B cell (primary cell): ENCODE data around the gene SEMA4A. TPM values are rescaled to one million over a fixed set of nuclear protein-coding genes. Genes with fewer than 3 reads are reported as not detected.

Experiments used
- ATAC-seq: fragments of 200-7000 bp; cut with Tn5 transposase; one replicate; pipeline ENCODE4 v1.10.0; 2021; ENCODE audit warnings: low read depth, mild to moderate bottlenecking, moderate number of reproducible peaks, moderate library complexity
- CTCF ChIA-PET: fragments of 350-600 bp; sonication (Branson Sonifier 250); formaldehyde crosslinking; loops from one replicate; lab custom pipeline; 2021; ENCODE audit warnings: antibody characterized with exemption, inconsistent platforms; lab: Charles Lee
- POLR2A ChIA-PET: fragments of 350-600 bp; sonication (Branson Sonifier 250); formaldehyde crosslinking; loops from one replicate; lab custom pipeline; 2021; ENCODE audit warnings: antibody characterized with exemption; lab: Charles Lee
- DNase-seq: peaks from one replicate; pipeline ENCODE4 v3.0.0; 2013
- H2AFZ ChIP-seq: 2 replicates; pipeline ENCODE4 v1.6.1; 2012; ENCODE audit warnings: mild to moderate bottlenecking, low read depth, low read length; ENCODE audit not compliant: insufficient read depth, poor library complexity, severe bottlenecking
- H3K27ac ChIP-seq, 2 donors: 1 replicate in 1 of 2; 2 replicates in 1 of 2; pipeline ENCODE4 v1.5.1; 2012 to 2013; ENCODE audit warnings: low read length in 2 of 2, mild to moderate bottlenecking in 2 of 2, moderate library complexity in 1 of 2
- H3K27me3 ChIP-seq, 4 experiments: fragments of 200-600 bp in 1 of 4; sonication (generic) in 1 of 4; replicated peaks in 1 of 4; 1 replicate in 2 of 4; 2 replicates in 2 of 4; pipeline versions ENCODE4 v1.6.1 to v1.7.0; 2013 to 2016; ENCODE audit warnings: low read length in 3 of 4, mild to moderate bottlenecking in 2 of 4, mixed read lengths in 1 of 4, moderate library complexity in 1 of 4; ENCODE audit not compliant: insufficient read depth in 4 of 4, control insufficient read depth in 3 of 4; ENCODE audit errors: control extremely low read depth in 1 of 4
- H3K36me3 ChIP-seq, 2 experiments: replicated peaks in 1 of 2; 1 replicate in 1 of 2; 2 replicates in 1 of 2; pipeline versions ENCODE4 v1.6.1 to v1.7.1; 2013; ENCODE audit warnings: low read length in 1 of 2; ENCODE audit not compliant: insufficient read depth in 2 of 2, control insufficient read depth in 1 of 2; ENCODE audit errors: control extremely low read depth in 1 of 2, extremely low read depth in 1 of 2
- H3K4me1 ChIP-seq, 2 donors: fragments of 200-600 bp in 1 of 2; sonication (generic) in 1 of 2; 1 replicate in 1 of 2; 2 replicates in 1 of 2; pipeline versions ENCODE4 v1.5.1 to v1.6.1; 2013 to 2017; ENCODE audit warnings: low read length in 2 of 2; ENCODE audit not compliant: control insufficient read depth in 2 of 2, insufficient read depth in 2 of 2
- H3K4me2 ChIP-seq: replicated peaks from 2 replicates; pipeline ENCODE3; 2012; ENCODE audit warnings: mild to moderate bottlenecking, low read depth, low read length; ENCODE audit not compliant: poor library complexity, severe bottlenecking
- H3K4me3 ChIP-seq, 5 experiments: fragments of 200-600 bp in 1 of 5; sonication (generic) in 1 of 5; 1 replicate in 3 of 5; 2 replicates in 2 of 5; pipeline versions ENCODE4 v1.5.1 to v1.7.0; 2011 to 2016; ENCODE audit warnings: low read length in 4 of 5, mild to moderate bottlenecking in 4 of 5, low read depth in 2 of 5, control low read depth in 1 of 5, moderate library complexity in 1 of 5; ENCODE audit not compliant: insufficient read depth in 1 of 5; ENCODE audit errors: control extremely low read depth in 1 of 5, extremely low read depth in 1 of 5
- H3K79me2 ChIP-seq: fragments of 200-600 bp; sonication (generic); one replicate; pipeline ENCODE4 v1.6.0; 2016; ENCODE audit warnings: low read length; ENCODE audit not compliant: control insufficient read depth, insufficient read depth
- H3K9ac ChIP-seq: fragments of 200-600 bp; sonication (generic); 2 replicates; pipeline ENCODE4 v1.6.1; 2017; ENCODE audit warnings: mild to moderate bottlenecking, low read length, moderate library complexity
- H3K9me3 ChIP-seq, 3 donors: one replicate each; pipeline versions ENCODE4 v1.6.1 to v1.7.1; 2013; ENCODE audit warnings: low read length in 2 of 3; ENCODE audit not compliant: control insufficient read depth in 2 of 3, insufficient read depth in 1 of 3; ENCODE audit errors: control extremely low read depth in 1 of 3
- H4K20me1 ChIP-seq: 2 replicates; pipeline ENCODE4 v1.6.0; 2012; ENCODE audit warnings: mild to moderate bottlenecking, low read length; ENCODE audit not compliant: insufficient read depth, control insufficient read depth, poor library complexity, severe bottlenecking
- H3K27ac Mint-ChIP-seq: one replicate; pipeline ENCODE4 v1.8.0; 2021; ENCODE audit warnings: mixed read lengths
- H3K27me3 Mint-ChIP-seq: one replicate; pipeline ENCODE4 v1.8.0; 2021; ENCODE audit warnings: mixed read lengths
- H3K4me1 Mint-ChIP-seq: one replicate; pipeline ENCODE4 v1.8.0; 2021; ENCODE audit warnings: mixed read lengths
- H3K4me3 Mint-ChIP-seq: one replicate; pipeline ENCODE4 v1.8.0; 2021; ENCODE audit warnings: mixed read lengths
- H3K9me3 Mint-ChIP-seq: one replicate; pipeline ENCODE4 v1.8.0; 2022; ENCODE audit warnings: mixed read lengths; ENCODE audit not compliant: insufficient read depth
- EZH2 ChIP-seq: IDR thresholded peaks from 2 replicates; pipeline ENCODE4 v1.6.1; 2012; ENCODE audit warnings: borderline replicate concordance, low read depth, mild to moderate bottlenecking, moderate library complexity, low read length; ENCODE audit not compliant: insufficient read depth, poor library complexity, severe bottlenecking
- WGBS: methylation state at CpG from one replicate; pipeline ENCODE4 v1.1.5; 2013; ENCODE audit warnings: missing lambda C conversion rate; ENCODE audit not compliant: insufficient coverage; 5-methylcytosine and 5-hydroxymethylcytosine counted together
- intact Hi-C: fragments of 100-400 bp; cut with micrococcal nuclease; formaldehyde crosslinking; loops from one replicate; pipeline ENCODE4 v1.10.0; 2022
- polyA plus RNA-seq: library from polyadenylated mRNA; depleted of rRNA; stranded (reverse); fragments of >200 nt; gene quantifications from 2 replicates; pipeline ENCODE4 v1.2.3, GENCODE V29; 2012
- total RNA-seq, 2 donors: library from RNA; stranded (reverse); fragments of 120-200 nt in 1 of 2; gene quantifications; 1 replicate in 1 of 2; 2 replicates in 1 of 2; pipeline versions ENCODE4 v1.2.3 to v1.2.4, GENCODE V29; 2013 to 2022
- TF ChIP-seq, protein P1 (sequence below): fragments of 200-600 bp; IDR thresholded peaks from one replicate; pipeline ENCODE4 v1.8.0; 2022; ENCODE audit warnings: antibody characterized with exemption, mild to moderate bottlenecking

SEMA4A gene
- total and polyA plus RNA-seq, 2 donors (not counting 1 experiment from before 2014, with no cell fraction given) = 9.2 to 15.5 TPM

- Histone ChIP-seq H3K27me3 (peaks cover 0 to 9% (median 3%) of the 10 kb centered on the region in 4 experiments), H3K9ac (no peak overlapping the region), H3K79me2 (no peaks in the 10 kb centered on the region), H3K36me3 (no peaks in the 10 kb centered on the region), H4K20me1 (no peaks in the 10 kb centered on the region), H3K4me2 (no peak overlapping the region), H3K4me1 (peaks cover 27 to 32% of the 10 kb centered on the region in 2 donors), H3K9me3 (no peaks in the 10 kb centered on the region), H3K27ac (no peak overlapping the region), H2AFZ (no peak overlapping the region), H3K4me3 (no peak overlapping the region)
- Mint-ChIP-seq H3K4me3 (no peak overlapping the region), H3K27me3 (peaks cover 17% of the 10 kb centered on the region), H3K27ac (no peak overlapping the region), H3K4me1 (peaks cover 26% of the 10 kb centered on the region), H3K9me3 (no peaks in the 10 kb centered on the region)
- POLR2A ChIA-PET = interaction anchor here (0.7 kb wide), 1 partner anchor 136 kb away, joined by 4 read pairs; no protein-coding TSS in a partner anchor
- DNase-seq (peak; percentile 23), ATAC-seq (no peak)
- intact Hi-C loops = loop anchor here (10.0 kb wide), 1 partner anchor 171 kb away; no protein-coding TSS in a partner anchor
- WGBS = 91% methylated on average over 11 of the region's 11 CpGs
- CTCF ChIA-PET = interaction anchor here (0.9 to 14.3 kb wide), 5 partner anchors 11 to 80 kb away, joined by 3 to 381 read pairs (median 3); no protein-coding TSS in a partner anchor
- no peak for TF ChIP-seq EZH2
- TF ChIP-seq, protein P1, sequence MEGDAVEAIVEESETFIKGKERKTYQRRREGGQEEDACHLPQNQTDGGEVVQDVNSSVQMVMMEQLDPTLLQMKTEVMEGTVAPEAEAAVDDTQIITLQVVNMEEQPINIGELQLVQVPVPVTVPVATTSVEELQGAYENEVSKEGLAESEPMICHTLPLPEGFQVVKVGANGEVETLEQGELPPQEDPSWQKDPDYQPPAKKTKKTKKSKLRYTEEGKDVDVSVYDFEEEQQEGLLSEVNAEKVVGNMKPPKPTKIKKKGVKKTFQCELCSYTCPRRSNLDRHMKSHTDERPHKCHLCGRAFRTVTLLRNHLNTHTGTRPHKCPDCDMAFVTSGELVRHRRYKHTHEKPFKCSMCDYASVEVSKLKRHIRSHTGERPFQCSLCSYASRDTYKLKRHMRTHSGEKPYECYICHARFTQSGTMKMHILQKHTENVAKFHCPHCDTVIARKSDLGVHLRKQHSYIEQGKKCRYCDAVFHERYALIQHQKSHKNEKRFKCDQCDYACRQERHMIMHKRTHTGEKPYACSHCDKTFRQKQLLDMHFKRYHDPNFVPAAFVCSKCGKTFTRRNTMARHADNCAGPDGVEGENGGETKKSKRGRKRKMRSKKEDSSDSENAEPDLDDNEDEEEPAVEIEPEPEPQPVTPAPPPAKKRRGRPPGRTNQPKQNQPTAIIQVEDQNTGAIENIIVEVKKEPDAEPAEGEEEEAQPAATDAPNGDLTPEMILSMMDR = no peak
Observed at GRCh38 chr1:156143765-156144489, 9.5 kb upstream of the SEMA4A start.

DNA sequence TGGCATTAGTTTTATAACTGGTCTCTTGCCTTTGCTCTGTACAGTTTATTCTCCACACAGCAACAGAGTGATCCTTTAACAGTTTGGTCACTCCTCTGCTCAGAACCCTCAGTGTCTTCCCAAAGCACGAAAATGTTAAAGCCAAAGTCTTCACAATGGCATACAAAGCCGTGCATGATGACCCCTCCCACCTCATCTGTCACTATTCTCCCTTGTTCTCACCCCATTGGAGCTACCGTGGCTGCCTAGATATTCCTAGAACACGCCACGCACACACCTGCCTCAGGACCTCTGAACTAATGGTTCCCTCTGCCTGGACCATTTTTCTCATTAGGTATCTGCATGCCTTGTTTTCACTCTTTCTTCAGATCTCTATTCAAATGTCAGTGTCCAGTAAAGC lies 8.6 kb upstream of the SEMA4A start:
- H3K4me3 Mint-ChIP-seq = no peak overlapping the region
- Histone ChIP-seq H2AFZ (no peak overlapping the region), H3K36me3 (no peaks in the 10 kb centered on the region), H3K4me2 (no peak overlapping the region), H3K4me1 (peaks cover 36 to 40% of the 10 kb centered on the region in 2 donors), H3K27ac (no peak overlapping the region), H3K79me2 (no peaks in the 10 kb centered on the region), H3K27me3 (peaks cover 0 to 9% (median 3%) of the 10 kb centered on the region in 4 experiments), H3K4me3 (no peak overlapping the region), H3K9ac (no peak overlapping the region), H3K9me3 (no peaks in the 10 kb centered on the region), H4K20me1 (no peaks in the 10 kb centered on the region)
- peaks cover 34% of the 10 kb centered on the region for H3K4me1 Mint-ChIP-seq
- 95% methylated on average over 5 of the region's 5 CpGs for WGBS
- ChIA-PET CTCF (interaction anchor here (1.2 to 14.3 kb wide), 3 partner anchors 54 to 138 kb away, joined by 3 to 381 read pairs (median 8); partner anchors contain the start of gene SMG5), POLR2A (no interaction called here)
- intact Hi-C loops = loop anchor here (10.0 kb wide), 1 partner anchor 170 kb away; no protein-coding TSS in a partner anchor
- H3K27me3 Mint-ChIP-seq = peaks cover 13% of the 10 kb centered on the region
- ATAC-seq = no peak
- H3K9me3 Mint-ChIP-seq = no peaks in the 10 kb centered on the region
- DNase-seq = no peak
- no peak overlapping the region for H3K27ac Mint-ChIP-seq
- TF ChIP-seq, protein P1 = no peak
- no peak for TF ChIP-seq EZH2
